Endodermal cell (in vitro differentiated cells): Measurements from ENCODE around the gene GPR37L1. TPM values are rescaled to one million over a fixed set of nuclear protein-coding genes. Genes with fewer than 3 reads are reported as not detected.

ENCODE experiments used
- DNase-seq: peaks from one replicate; pipeline ENCODE4 v3.0.0-alpha.2; 2017
- H3K27ac ChIP-seq: 2 replicates; pipeline ENCODE4 v1.5.1; 2013; ENCODE audit warnings: mild to moderate bottlenecking, low read depth, low read length, moderate library complexity
- H3K27me3 ChIP-seq: 2 replicates; pipeline ENCODE4 v1.6.1; 2013; ENCODE audit warnings: mild to moderate bottlenecking, low read length, moderate library complexity; ENCODE audit not compliant: insufficient read depth, control insufficient read depth, poor library complexity, severe bottlenecking
- H3K36me3 ChIP-seq: 2 replicates; pipeline ENCODE4 v1.7.0; 2013; ENCODE audit warnings: mild to moderate bottlenecking, low read length, moderate library complexity; ENCODE audit not compliant: control insufficient read depth, insufficient read depth
- H3K4me1 ChIP-seq: one replicate; pipeline ENCODE4 v1.7.0; 2013; ENCODE audit warnings: low read length; ENCODE audit not compliant: control insufficient read depth, insufficient read depth
- H3K4me3 ChIP-seq: 2 replicates; pipeline ENCODE4 v1.5.1; 2013; ENCODE audit warnings: mild to moderate bottlenecking, low read length, moderate library complexity
- H3K9ac ChIP-seq: 2 replicates; pipeline ENCODE4 v1.6.1; 2013; ENCODE audit warnings: mild to moderate bottlenecking, low read length, moderate library complexity; ENCODE audit not compliant: poor library complexity, severe bottlenecking; ENCODE audit errors: extremely low read depth
- H3K9me3 ChIP-seq: 2 replicates; pipeline ENCODE4 v1.6.1; 2013; ENCODE audit warnings: mild to moderate bottlenecking, low read length, moderate library complexity; ENCODE audit not compliant: control insufficient read depth
- H3K27ac Mint-ChIP-seq: 2 replicates; pipeline ENCODE4 v1.8.0; 2020; ENCODE audit warnings: mixed read lengths
- H3K27me3 Mint-ChIP-seq: 2 replicates; pipeline ENCODE4 v1.8.0; 2021; ENCODE audit warnings: mild to moderate bottlenecking, mixed read lengths; ENCODE audit not compliant: insufficient read depth
- H3K36me3 Mint-ChIP-seq: 2 replicates; pipeline ENCODE4 v1.8.0; 2020; ENCODE audit warnings: low read depth, mixed read lengths
- H3K4me1 Mint-ChIP-seq: 2 replicates; pipeline ENCODE4 v1.8.0; 2020; ENCODE audit warnings: mixed read lengths
- H3K4me3 Mint-ChIP-seq: 2 replicates; pipeline ENCODE4 v1.8.0; 2020; ENCODE audit warnings: mild to moderate bottlenecking, moderate library complexity, mixed read lengths
- H3K9me3 Mint-ChIP-seq: 2 replicates; pipeline ENCODE4 v1.8.0; 2020; ENCODE audit warnings: mild to moderate bottlenecking, mixed read lengths
- CTCF ChIP-seq: fragments of 200-600 bp; sonication (generic); conservative IDR thresholded peaks from 2 replicates; pipeline ENCODE4 v1.5.0; 2021; ENCODE audit warnings: antibody characterized with exemption, mild to moderate bottlenecking
- whole genome bisulfite sequencing, 2 experiments: methylation state at CpG; one replicate each; pipeline versions ENCODE4 v1.1.5 to v1.1.7; 2013; ENCODE audit warnings: missing lambda C conversion rate in 2 of 2, mixed read lengths in 1 of 2; ENCODE audit not compliant: insufficient coverage in 1 of 2, insufficient read length in 1 of 2; 5-methylcytosine and 5-hydroxymethylcytosine counted together
- total RNA-seq, 2 donors: library from RNA; stranded (reverse); fragmentation: NEBNext Ultra II Directional in 1 of 2; extraction: Animal tissue kit (Norgen Biotek cat#: 25700) in 1 of 2; gene quantifications; 2 replicates in 1 of 2; 3 replicates in 1 of 2; pipeline ENCODE4 v1.2.1, GENCODE V29; 2021

Gene GPR37L1
- total RNA-seq, 2 donors from 2014 or later, result 0.04 TPM; not detected in 1

DNA sequence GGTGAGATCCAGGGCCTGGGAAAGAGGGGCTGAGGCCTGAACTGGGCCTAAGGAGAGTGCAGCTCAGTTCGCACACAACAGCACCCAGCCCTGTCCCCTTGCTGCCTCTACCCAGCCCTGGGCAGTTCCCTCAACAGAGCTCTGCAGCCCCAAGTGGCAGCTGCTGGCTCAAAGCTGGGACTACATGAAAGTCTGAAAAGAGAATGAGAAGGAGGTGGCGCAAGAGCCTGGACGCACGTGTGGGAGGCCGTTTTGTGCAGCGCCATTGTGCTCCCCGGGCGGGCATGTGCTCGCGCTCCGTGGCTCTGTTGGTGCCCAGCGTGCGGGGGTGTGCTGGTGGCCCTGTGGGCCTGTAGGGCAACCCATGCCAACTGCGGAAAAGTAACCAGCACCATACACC lies 10.3 kb downstream of the GPR37L1 start:
- no peak overlapping the region for H3K27ac Mint-ChIP-seq
- Histone ChIP-seq H3K27ac (no peak overlapping the region), H3K4me1 (no peaks in the 10 kb centered on the region)

DNA sequence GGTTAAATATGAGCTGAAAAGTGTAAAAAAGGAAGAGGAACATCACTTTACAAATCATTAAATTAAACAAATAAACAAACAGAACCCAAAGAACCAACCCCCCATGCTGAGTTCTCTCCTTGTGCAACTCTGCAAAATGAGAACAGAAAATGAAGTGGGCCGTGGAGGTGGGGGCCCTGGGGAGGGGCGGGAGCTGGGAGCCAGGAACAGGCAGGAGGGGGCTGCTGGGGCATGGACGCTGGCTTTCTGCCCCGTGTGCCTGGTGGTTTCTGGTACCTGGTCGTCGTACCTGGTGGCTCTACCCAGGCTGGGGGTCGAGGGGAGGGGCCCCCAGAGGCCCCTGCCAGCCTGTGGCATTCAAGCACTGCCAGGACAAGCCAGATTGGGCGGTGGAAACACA lies 10.8 kb downstream of the GPR37L1 start:
- no peaks in the 10 kb centered on the region for H3K27me3 Mint-ChIP-seq
- H3K4me3 Mint-ChIP-seq, result no peak overlapping the region

More for the DNA sequence above, 10.3 kb downstream of the GPR37L1 start:
- WGBS, 2 experiments, result 95 to 97% methylated on average over 5 to 13 of the region's 14 CpGs
- no peaks in the 10 kb centered on the region for H3K27me3 Mint-ChIP-seq
- DNase-seq, result no peak
- peaks cover 50% of the 10 kb centered on the region for H3K36me3 ChIP-seq
- H3K4me1 Mint-ChIP-seq, result no peaks in the 10 kb centered on the region
- no peaks in the 10 kb centered on the region for H3K27me3 ChIP-seq
- no peaks in the 10 kb centered on the region for H3K9me3 ChIP-seq
- H3K36me3 Mint-ChIP-seq, result peaks cover 31% of the 10 kb centered on the region
- H3K4me3 Mint-ChIP-seq, result no peak overlapping the region
- no peak for TF ChIP-seq CTCF
- no peaks in the 10 kb centered on the region for H3K9me3 Mint-ChIP-seq
- no peak overlapping the region for H3K4me3 ChIP-seq
- H3K9ac ChIP-seq, result no peak overlapping the region

GRCh38 chr1:202133989-202134388 lies 11.3 kb downstream of the GPR37L1 start:
- Histone ChIP-seq H3K36me3 (peaks cover 59% of the 10 kb centered on the region), H3K27me3 (no peaks in the 10 kb centered on the region), H3K9me3 (no peaks in the 10 kb centered on the region), H3K9ac (no peak overlapping the region), H3K4me1 (no peaks in the 10 kb centered on the region), H3K4me3 (no peak overlapping the region), H3K27ac (no peak overlapping the region)
- 100% methylated on average over 5 of the region's 5 CpGs; no CpG with 5 or more reads in 1 of the 2 experiments for WGBS, 2 experiments
- Mint-ChIP-seq H3K4me3 (no peak overlapping the region), H3K4me1 (no peaks in the 10 kb centered on the region), H3K36me3 (peaks cover 37% of the 10 kb centered on the region), H3K9me3 (no peaks in the 10 kb centered on the region), H3K27ac (no peak overlapping the region), H3K27me3 (no peaks in the 10 kb centered on the region)
- TF ChIP-seq CTCF, result no peak
- DNase-seq, result no peak

More for the DNA sequence above, 10.8 kb downstream of the GPR37L1 start:
- Histone ChIP-seq H3K27ac (no peak overlapping the region), H3K36me3 (peaks cover 55% of the 10 kb centered on the region), H3K4me3 (no peak overlapping the region), H3K4me1 (no peaks in the 10 kb centered on the region), H3K9ac (no peak overlapping the region), H3K9me3 (no peaks in the 10 kb centered on the region), H3K27me3 (no peaks in the 10 kb centered on the region)
- 93 to 96% methylated on average over 3 to 8 of the region's 8 CpGs for WGBS, 2 experiments
- TF ChIP-seq CTCF, result no peak
- Mint-ChIP-seq H3K4me1 (no peaks in the 10 kb centered on the region), H3K27ac (no peak overlapping the region), H3K9me3 (no peaks in the 10 kb centered on the region), H3K36me3 (peaks cover 36% of the 10 kb centered on the region)
- no peak for DNase-seq
